ENCODE measurements around the gene TBC1D32. TPM values are rescaled to one million over a fixed set of nuclear protein-coding genes. Genes with fewer than 3 reads are reported as not detected.
"Not testable (repeated sequence)": the region's sequence is repeated elsewhere in the genome, so short reads cannot be mapped to it uniquely, and the experiment has no call there.

Gene TBC1D32
- polyA plus RNA-seq, 1 of the 3 experiments (the other 2 are of a cell fraction): 2.3 TPM

DNA sequence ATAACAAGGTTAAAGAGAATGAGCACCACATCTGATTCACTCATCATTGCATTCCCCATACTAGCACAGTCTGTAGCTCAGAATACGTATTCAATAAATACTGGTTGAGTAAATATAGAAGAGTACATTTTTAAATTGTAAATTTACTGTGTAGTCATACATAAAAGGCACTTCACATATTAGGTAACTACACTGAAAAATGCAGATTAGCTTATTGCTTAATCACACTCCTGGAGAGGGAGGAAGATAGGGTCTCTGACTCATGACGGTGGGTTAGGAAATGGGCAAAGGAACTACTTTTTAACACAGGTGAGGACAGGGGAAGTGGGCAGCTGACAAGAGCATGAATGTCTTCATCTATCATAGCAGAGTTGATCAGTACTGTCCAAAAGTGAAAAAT, 133.2 kb downstream of the TBC1D32 start:
- DNase-seq: no peak
- no peak for TF ChIP-seq TEAD4 (IDR thresholded peaks at IDR 0.05; ENCODE audit: borderline replicate concordance, insufficient read depth)
- TF ChIP-seq, protein P1, sequence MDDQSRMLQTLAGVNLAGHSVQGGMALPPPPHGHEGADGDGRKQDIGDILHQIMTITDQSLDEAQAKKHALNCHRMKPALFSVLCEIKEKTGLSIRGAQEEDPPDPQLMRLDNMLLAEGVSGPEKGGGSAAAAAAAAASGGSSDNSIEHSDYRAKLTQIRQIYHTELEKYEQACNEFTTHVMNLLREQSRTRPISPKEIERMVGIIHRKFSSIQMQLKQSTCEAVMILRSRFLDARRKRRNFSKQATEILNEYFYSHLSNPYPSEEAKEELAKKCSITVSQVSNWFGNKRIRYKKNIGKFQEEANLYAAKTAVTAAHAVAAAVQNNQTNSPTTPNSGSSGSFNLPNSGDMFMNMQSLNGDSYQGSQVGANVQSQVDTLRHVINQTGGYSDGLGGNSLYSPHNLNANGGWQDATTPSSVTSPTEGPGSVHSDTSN (IDR thresholded peaks at IDR 0.05): no peak
- POLR2A ChIA-PET: no interaction called here

DNA sequence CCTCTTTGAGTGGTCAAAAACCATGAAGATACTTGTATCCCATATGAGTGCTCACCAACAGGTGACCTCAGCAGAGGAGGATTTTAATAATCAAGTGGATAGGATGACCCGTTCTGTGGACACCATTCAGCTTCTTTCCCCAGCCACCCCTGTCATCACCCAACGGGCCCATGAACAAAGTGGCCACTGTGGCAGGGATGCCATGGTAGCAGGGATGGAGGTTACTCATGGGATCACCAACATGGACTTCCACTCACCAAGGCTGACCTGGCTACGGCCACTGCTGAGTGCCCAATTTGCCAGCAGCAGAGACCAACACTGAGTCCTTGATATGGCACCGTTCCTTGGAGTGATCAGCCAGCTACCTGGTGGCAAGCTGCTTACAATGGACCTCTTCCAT, 138.2 kb downstream of the TBC1D32 start:
- H3K9ac ChIP-seq; H3F3A ChIP-seq (replicated peaks; ENCODE audit: insufficient read depth); DNase-seq; H3K9me2 ChIP-seq; H3K79me2 ChIP-seq (ENCODE audit: insufficient read depth); H3K27ac ChIP-seq (ENCODE audit: low read depth in 2 of 2, low read length in 1 of 2); H2AFZ ChIP-seq (ENCODE audit: low read depth); H3K36me3 ChIP-seq (replicated peaks in 1 of 2; ENCODE audit: control insufficient read depth in 1 of 2, insufficient read depth in 2 of 2, low read length in 1 of 2); H3K27me3 ChIP-seq (ENCODE audit: insufficient read depth); H3K4me3 ChIP-seq (ENCODE audit: low read depth in 2 of 2, low read length in 1 of 2); CTCF ChIA-PET; H3K4me1 ChIP-seq (ENCODE audit: control insufficient read depth in 1 of 2, insufficient read depth in 2 of 2, low read depth in 1 of 2, low read length in 1 of 2); H3K9me3 ChIP-seq; H4K20me1 ChIP-seq (ENCODE audit: insufficient read depth); POLR2A ChIA-PET; H3K4me2 ChIP-seq: not testable (repeated sequence)
- 85% methylated on average over 3 of the region's 4 CpGs for WGBS (ENCODE audit: low lambda C conversion rate)

More for the DNA sequence above, 133.2 kb downstream of the TBC1D32 start:
- Histone ChIP-seq H3K9ac (no peak overlapping the region), H3K4me3 (ENCODE audit: low read depth in 2 of 2, low read length in 1 of 2) (no peak overlapping the region), H4K20me1 (ENCODE audit: insufficient read depth) (no peaks in the 10 kb centered on the region), H3F3A (replicated peaks; ENCODE audit: insufficient read depth) (no peaks in the 10 kb centered on the region), H3K36me3 (replicated peaks in 1 of 2; ENCODE audit: control insufficient read depth in 1 of 2, insufficient read depth in 2 of 2, low read length in 1 of 2) (no peaks in the 10 kb centered on the region), H3K27me3 (ENCODE audit: insufficient read depth) (no peaks in the 10 kb centered on the region), H3K4me2 (no peak overlapping the region), H3K9me2 (no peaks in the 10 kb centered on the region), H2AFZ (ENCODE audit: low read depth) (no peak overlapping the region), H3K4me1 (ENCODE audit: control insufficient read depth in 1 of 2, insufficient read depth in 2 of 2, low read depth in 1 of 2, low read length in 1 of 2) (no peaks in the 10 kb centered on the region), H3K9me3 (no peaks in the 10 kb centered on the region), H3K27ac (ENCODE audit: low read depth in 2 of 2, low read length in 1 of 2) (no peak overlapping the region), H3K79me2 (ENCODE audit: insufficient read depth) (no peaks in the 10 kb centered on the region)
- WGBS (ENCODE audit: low lambda C conversion rate): 92% methylated on average over 2 of the region's 2 CpGs
- CTCF ChIA-PET: no interaction called here

DNA sequence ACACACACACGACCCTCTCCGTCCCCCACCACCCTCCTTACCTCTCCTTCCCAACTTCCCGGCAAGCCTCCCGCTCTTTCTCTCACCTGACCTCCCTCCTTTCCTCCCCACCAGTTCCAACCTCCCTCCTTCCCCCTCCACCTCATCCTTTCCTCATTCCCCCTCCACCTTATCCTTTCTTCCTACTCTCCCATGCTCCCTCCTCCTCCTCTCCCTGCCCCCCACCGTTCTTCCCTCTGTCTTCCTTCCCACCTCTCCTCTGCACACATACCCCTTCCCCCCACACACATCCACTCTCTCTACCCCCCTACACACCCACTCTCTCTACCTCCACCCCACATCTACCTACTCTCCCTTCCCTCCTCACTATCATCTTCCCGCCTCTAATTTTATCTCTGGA, 144.2 kb downstream of the TBC1D32 start:
- Histone ChIP-seq H3K4me2 (no peak overlapping the region), H3K9ac (no peak overlapping the region), H3K4me1 (ENCODE audit: control insufficient read depth in 1 of 2, insufficient read depth in 2 of 2, low read depth in 1 of 2, low read length in 1 of 2) (no peaks in the 10 kb centered on the region), H3K36me3 (replicated peaks in 1 of 2; ENCODE audit: control insufficient read depth in 1 of 2, insufficient read depth in 2 of 2, low read length in 1 of 2) (no peaks in the 10 kb centered on the region), H3K79me2 (ENCODE audit: insufficient read depth) (no peaks in the 10 kb centered on the region), H3K27me3 (ENCODE audit: insufficient read depth) (no peaks in the 10 kb centered on the region), H3K9me2 (no peaks in the 10 kb centered on the region), H3F3A (replicated peaks; ENCODE audit: insufficient read depth) (no peaks in the 10 kb centered on the region), H4K20me1 (ENCODE audit: insufficient read depth) (no peaks in the 10 kb centered on the region), H3K27ac (ENCODE audit: low read depth in 2 of 2, low read length in 1 of 2) (no peak overlapping the region), H3K4me3 (ENCODE audit: low read depth in 2 of 2, low read length in 1 of 2) (no peak overlapping the region), H3K9me3 (no peaks in the 10 kb centered on the region), H2AFZ (ENCODE audit: low read depth) (no peak overlapping the region)
- TF ChIP-seq RFX5 (IDR thresholded peaks at IDR 0.05; ENCODE audit: low read length) (no peak), TEAD4 (IDR thresholded peaks at IDR 0.05; ENCODE audit: borderline replicate concordance, insufficient read depth) (no peak), SMC3 (IDR thresholded peaks at IDR 0.05; ENCODE audit: low read depth, low read length) (no peak), POLR2AphosphoS5 (IDR thresholded peaks at IDR 0.05; ENCODE audit: low read depth, low read length) (no peak), CHD2 (IDR thresholded peaks at IDR 0.05; ENCODE audit: low read length, partially characterized antibody) (no peak), ELF1 (IDR thresholded peaks at IDR 0.05) (no peak), EP300 (IDR thresholded peaks at IDR 0.05; ENCODE audit: borderline replicate concordance in 1 of 2, low read depth in 1 of 2, low read length in 1 of 2) (no peak)
- TF ChIP-seq, protein P2, sequence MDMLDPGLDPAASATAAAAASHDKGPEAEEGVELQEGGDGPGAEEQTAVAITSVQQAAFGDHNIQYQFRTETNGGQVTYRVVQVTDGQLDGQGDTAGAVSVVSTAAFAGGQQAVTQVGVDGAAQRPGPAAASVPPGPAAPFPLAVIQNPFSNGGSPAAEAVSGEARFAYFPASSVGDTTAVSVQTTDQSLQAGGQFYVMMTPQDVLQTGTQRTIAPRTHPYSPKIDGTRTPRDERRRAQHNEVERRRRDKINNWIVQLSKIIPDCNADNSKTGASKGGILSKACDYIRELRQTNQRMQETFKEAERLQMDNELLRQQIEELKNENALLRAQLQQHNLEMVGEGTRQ (IDR thresholded peaks at IDR 0.05; ENCODE audit: borderline replicate concordance, low read depth, low read length): no peak
- TF ChIP-seq, protein P3, sequence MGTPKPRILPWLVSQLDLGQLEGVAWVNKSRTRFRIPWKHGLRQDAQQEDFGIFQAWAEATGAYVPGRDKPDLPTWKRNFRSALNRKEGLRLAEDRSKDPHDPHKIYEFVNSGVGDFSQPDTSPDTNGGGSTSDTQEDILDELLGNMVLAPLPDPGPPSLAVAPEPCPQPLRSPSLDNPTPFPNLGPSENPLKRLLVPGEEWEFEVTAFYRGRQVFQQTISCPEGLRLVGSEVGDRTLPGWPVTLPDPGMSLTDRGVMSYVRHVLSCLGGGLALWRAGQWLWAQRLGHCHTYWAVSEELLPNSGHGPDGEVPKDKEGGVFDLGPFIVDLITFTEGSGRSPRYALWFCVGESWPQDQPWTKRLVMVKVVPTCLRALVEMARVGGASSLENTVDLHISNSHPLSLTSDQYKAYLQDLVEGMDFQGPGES (IDR thresholded peaks at IDR 0.05; ENCODE audit: low read depth, low read length): no peak
- TF ChIP-seq, protein P4, sequence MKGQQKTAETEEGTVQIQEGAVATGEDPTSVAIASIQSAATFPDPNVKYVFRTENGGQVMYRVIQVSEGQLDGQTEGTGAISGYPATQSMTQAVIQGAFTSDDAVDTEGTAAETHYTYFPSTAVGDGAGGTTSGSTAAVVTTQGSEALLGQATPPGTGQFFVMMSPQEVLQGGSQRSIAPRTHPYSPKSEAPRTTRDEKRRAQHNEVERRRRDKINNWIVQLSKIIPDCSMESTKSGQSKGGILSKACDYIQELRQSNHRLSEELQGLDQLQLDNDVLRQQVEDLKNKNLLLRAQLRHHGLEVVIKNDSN (IDR thresholded peaks at IDR 0.05; ENCODE audit: borderline replicate concordance, low read depth): no peak
- TF ChIP-seq, protein P1 (IDR thresholded peaks at IDR 0.05): no peak
- CTCF ChIA-PET: no interaction called here
- DNase-seq: no peak
- 75% methylated on average over 6 of the region's 6 CpGs for WGBS (ENCODE audit: low lambda C conversion rate)
- POLR2A ChIA-PET: no interaction called here
